Keratinocyte (primary cell): ENCODE data around the gene ATP6V0E2.

Source experiments
- EZH2 ChIP-seq: IDR thresholded peaks from one replicate; pipeline ENCODE4 v1.6.1; 2012; ENCODE audit warnings: inconsistent platforms, mild to moderate bottlenecking, low read length, moderate library complexity
- TF ChIP-seq, protein P1 (sequence below), 3 experiments: IDR thresholded peaks in 1 of 3; conservative IDR thresholded peaks in 1 of 3; optimal IDR thresholded peaks in 1 of 3; 2 replicates in 2 of 3; 3 replicates in 1 of 3; pipeline versions ENCODE3 to v1.5.1; 2011; ENCODE audit warnings: low read length in 3 of 3, mild to moderate bottlenecking in 3 of 3, moderate library complexity in 2 of 3, control low read depth in 1 of 3, inconsistent platforms in 1 of 3; ENCODE audit not compliant: insufficient read depth in 2 of 3; ENCODE audit errors: extremely low read depth in 1 of 3

DNA sequence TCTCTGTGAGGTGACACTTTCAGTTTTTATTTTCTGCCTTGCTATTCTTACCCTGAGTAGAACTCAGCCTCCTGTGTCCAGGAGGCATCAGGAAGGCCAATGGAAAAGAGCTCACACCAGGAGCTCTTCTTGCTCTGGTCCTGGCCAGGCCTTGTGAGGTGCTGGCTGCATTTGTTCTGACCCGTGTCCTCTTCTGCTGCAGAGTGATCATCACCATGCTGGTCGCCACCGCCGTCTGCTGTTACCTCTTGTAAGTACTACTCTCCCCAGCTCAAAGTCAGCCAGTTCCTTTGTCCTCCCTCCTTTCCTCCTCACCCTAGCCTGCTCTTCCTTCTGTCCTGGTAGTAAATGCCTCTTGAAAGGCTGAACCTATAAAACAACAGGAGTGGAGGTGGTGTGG is 1.6 kb downstream of the ATP6V0E2 start:
- TF ChIP-seq, protein P1, sequence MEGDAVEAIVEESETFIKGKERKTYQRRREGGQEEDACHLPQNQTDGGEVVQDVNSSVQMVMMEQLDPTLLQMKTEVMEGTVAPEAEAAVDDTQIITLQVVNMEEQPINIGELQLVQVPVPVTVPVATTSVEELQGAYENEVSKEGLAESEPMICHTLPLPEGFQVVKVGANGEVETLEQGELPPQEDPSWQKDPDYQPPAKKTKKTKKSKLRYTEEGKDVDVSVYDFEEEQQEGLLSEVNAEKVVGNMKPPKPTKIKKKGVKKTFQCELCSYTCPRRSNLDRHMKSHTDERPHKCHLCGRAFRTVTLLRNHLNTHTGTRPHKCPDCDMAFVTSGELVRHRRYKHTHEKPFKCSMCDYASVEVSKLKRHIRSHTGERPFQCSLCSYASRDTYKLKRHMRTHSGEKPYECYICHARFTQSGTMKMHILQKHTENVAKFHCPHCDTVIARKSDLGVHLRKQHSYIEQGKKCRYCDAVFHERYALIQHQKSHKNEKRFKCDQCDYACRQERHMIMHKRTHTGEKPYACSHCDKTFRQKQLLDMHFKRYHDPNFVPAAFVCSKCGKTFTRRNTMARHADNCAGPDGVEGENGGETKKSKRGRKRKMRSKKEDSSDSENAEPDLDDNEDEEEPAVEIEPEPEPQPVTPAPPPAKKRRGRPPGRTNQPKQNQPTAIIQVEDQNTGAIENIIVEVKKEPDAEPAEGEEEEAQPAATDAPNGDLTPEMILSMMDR (optimal IDR thresholded peaks at IDR 0.05 in 1 of 3, IDR thresholded peaks at IDR 0.05 in 1 of 3, conservative IDR thresholded peaks at IDR 0.05 in 1 of 3; ENCODE audit: extremely low read depth in 1 of 3, insufficient read depth in 2 of 3, low read length in 3 of 3), result no peak
- TF ChIP-seq EZH2, result no peak
